ENCODE measurements around the gene PCYOX1L.
A peak's percentile ranks its signal among the peaks of the same experiment; 100 is the strongest.

The PCYOX1L gene

DNA sequence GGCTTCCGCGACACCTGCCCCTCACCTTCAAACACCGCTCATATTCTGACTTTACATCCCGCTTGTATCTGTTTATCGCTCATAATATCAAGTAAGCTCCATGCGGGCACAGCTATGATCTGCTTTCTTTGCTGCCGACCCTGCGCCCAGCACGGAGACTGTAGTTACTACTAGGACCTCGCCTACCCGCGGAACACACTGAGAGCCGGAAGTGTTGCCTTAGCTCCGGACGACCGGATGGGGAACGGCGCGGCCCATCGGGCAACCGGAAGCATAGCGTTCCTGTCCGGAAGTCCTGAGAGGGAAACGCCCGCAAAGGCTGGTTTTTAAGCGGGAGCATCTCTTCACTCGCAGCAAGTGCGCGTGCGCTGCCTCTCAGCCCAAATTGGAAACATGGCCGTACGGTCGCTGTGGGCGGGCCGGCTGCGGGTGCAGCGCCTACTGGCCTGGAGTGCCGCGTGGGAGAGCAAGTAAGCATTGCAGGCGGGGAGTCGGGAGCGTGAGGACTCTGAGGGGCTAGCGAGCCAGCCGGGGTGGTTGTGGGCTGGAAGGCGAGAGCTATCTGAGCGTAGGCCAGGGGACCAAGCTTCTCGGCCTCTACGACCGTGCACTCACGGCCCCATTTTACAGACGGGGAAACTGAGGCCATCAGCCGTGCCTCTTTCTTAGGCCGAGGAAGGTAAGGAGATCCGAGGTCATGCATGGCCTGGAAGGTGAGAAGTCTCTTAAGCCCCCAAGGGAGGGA is 12.5 kb upstream of the PCYOX1L start, which contains the start of gene GRPEL2:
Gene GRPEL2 (plus strand): TSS at position 353 of the 745 bp plus-strand sequence. CDS start 41 bp downstream, at position 394.
- TF ChIP-seq, protein P1, sequence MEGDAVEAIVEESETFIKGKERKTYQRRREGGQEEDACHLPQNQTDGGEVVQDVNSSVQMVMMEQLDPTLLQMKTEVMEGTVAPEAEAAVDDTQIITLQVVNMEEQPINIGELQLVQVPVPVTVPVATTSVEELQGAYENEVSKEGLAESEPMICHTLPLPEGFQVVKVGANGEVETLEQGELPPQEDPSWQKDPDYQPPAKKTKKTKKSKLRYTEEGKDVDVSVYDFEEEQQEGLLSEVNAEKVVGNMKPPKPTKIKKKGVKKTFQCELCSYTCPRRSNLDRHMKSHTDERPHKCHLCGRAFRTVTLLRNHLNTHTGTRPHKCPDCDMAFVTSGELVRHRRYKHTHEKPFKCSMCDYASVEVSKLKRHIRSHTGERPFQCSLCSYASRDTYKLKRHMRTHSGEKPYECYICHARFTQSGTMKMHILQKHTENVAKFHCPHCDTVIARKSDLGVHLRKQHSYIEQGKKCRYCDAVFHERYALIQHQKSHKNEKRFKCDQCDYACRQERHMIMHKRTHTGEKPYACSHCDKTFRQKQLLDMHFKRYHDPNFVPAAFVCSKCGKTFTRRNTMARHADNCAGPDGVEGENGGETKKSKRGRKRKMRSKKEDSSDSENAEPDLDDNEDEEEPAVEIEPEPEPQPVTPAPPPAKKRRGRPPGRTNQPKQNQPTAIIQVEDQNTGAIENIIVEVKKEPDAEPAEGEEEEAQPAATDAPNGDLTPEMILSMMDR (conservative IDR thresholded peaks at IDR 0.05; ENCODE audit: low read depth, low read length) = no peak
- H3K4me3 ChIP-seq (ENCODE audit: low read length) = peak within 1 kb of the TSS; percentile 99
- peak; percentile 87 for DNase-seq (ENCODE audit: low read depth)

DNA sequence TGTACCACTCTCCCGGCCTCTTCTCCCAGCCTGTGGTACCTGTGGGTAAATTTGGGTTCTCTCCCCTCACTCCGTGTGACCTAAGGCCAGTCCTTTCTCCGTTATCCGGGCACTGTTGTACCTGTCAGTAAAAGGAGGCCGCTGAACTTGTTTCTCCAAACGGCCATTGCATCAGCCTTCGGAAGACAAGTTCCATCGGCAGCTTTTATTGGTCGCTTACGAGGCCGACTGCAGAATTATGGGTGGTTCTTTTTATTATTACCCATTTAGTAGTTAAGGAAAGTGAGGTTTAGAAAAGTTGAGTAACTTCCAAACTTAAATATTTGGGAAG is 12.0 kb upstream of the PCYOX1L start:
- no peak for DNase-seq (ENCODE audit: low read depth)
- peak overlapping the region; percentile 99 for H3K4me3 ChIP-seq (ENCODE audit: low read length)
- TF ChIP-seq, protein P1 (conservative IDR thresholded peaks at IDR 0.05; ENCODE audit: low read depth, low read length) = no peak

DNA sequence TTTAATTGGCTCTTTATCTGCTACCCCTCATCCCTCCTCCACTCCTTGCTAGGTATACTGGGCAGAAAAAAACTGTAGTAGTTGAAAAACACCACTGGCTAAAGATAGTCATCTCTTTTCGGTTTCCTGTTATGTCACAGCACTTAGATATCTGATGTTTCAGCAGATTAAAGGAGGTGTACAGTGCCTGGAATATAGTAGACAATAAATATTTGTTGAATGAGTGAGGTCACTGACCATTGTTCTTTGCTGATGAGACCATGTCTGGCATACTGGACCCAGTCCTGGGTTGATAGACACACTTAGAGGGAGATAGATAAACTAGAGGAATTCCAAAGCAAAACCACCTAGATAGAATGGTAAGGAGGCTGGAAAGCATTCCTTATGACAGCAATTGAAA is 9.3 kb upstream of the PCYOX1L start:
- TF ChIP-seq, protein P1 (conservative IDR thresholded peaks at IDR 0.05; ENCODE audit: low read depth, low read length) = no peak
- DNase-seq (ENCODE audit: low read depth) = no peak
- H3K4me3 ChIP-seq (ENCODE audit: low read length) = no peak overlapping the region

DNA sequence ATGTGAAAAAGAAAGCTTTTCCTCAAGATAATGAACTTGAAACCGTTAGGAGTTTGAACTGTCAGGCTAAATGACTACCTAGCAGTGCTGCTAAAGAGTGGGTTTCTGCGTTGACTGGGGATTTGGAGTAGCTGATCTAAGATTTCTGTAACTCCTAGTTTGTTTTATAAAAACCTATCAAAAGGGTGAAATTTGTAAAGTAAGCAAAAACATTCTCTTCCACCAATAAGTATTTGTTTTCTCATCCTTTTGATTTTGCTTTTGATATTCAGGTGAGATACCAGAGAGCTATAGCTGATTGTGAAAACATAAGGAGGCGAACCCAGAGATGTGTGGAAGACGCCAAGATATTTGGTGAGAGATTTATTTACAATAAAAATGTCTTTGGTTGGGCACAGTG is 8.5 kb upstream of the PCYOX1L start:
- no peak overlapping the region for H3K4me3 ChIP-seq (ENCODE audit: low read length)
- no peak for DNase-seq (ENCODE audit: low read depth)
- TF ChIP-seq, protein P1 (conservative IDR thresholded peaks at IDR 0.05; ENCODE audit: low read depth, low read length) = no peak

DNA sequence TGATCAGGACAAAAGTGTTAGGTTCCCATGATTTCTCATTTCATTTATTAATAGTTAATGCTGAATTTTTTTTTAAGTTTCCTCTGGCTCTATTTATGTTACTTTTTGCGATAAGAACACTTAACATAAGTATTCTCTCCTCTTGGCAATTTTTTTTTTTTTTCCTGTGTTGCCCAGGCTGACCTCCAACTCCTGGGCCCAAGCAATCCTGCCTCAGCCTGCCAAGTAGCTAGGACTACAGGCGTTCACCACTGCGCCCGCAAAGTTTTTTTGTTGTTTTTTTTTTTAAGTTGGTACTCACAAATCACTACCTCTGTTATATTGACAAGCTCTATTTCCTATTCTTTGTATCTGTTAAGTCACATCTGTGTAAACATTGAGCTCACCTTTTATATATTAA is 5.7 kb upstream of the PCYOX1L start:
- TF ChIP-seq, protein P1 (conservative IDR thresholded peaks at IDR 0.05; ENCODE audit: low read depth, low read length) = no peak
- no peak overlapping the region for H3K4me3 ChIP-seq (ENCODE audit: low read length)
- DNase-seq (ENCODE audit: low read depth) = no peak

DNA sequence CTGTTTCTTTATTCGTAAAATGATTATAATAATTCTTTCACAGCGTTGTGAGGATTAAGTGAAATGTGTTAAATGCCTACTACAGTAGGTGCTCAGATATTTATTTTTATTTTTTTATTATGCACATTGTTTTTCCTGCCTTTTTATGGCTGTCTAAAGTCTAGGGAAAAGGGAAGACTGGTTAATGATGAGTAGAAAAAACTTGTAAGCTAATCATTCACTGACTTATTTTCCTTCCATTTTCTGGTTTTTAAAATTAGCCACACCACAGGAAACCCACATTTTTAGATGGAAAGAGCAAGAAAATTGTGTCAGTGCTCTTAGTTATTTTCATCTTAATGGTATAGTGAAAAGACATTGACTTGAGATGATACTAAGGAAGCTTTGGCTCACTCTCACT is 3.9 kb upstream of the PCYOX1L start:
- no peak overlapping the region for H3K4me3 ChIP-seq (ENCODE audit: low read length)
- DNase-seq (ENCODE audit: low read depth) = no peak
- TF ChIP-seq, protein P1 (conservative IDR thresholded peaks at IDR 0.05; ENCODE audit: low read depth, low read length) = no peak

DNA sequence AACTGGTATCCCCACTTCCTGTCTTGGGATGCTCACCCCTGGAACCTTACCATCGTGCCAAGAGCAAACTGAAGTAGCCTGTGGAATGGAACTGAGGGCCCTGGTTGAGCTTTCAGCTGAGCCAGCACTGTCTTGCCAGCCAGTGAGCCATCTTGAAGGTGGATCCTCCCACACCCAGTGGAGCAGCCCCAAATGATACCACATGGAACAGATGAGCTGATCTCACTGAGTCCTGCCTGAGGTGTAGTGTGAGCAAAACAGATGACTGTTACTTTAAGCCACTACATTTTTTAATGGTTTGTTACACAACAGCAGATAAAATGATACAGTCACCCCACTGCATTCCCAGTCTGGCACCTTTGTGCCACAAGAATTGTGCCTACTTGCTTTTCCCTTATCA is 2.2 kb upstream of the PCYOX1L start:
- TF ChIP-seq, protein P1 (conservative IDR thresholded peaks at IDR 0.05; ENCODE audit: low read depth, low read length) = no peak
- no peak for DNase-seq (ENCODE audit: low read depth)
- H3K4me3 ChIP-seq (ENCODE audit: low read length) = no peak overlapping the region

Data from retinal pigment epithelial cell (primary cell).